ENCODE results near the gene TFDP1. TPM values are rescaled to one million over a fixed set of nuclear protein-coding genes. Genes with fewer than 3 reads are reported as not detected.

TFDP1 gene
- polyA plus RNA-seq, 3 donors, result 30.3 to 54.0 (median 37.6) TPM

- H3K9me3 Mint-ChIP-seq, result peaks cover 0 to 3% (median 0%) of the 10 kb centered on the region in 7 donors
- Histone ChIP-seq H2AFZ (ENCODE audit: insufficient read depth, low read depth, low read length, poor library complexity, severe bottlenecking) (peak overlapping the region; percentile 31), H3K4me3 (replicated peaks in 1 of 3; ENCODE audit: low read depth in 2 of 3, low read length in 3 of 3) (no peak overlapping the region), H3K9me3 (replicated peaks in 1 of 2; ENCODE audit: control insufficient read depth in 1 of 2, insufficient read depth in 1 of 2, low read length in 2 of 2) (no peaks in the 10 kb centered on the region), H3K27ac (ENCODE audit: low read depth in 1 of 2, low read length in 2 of 2) (peak overlapping the region in 1 of 2 donors; percentile 14), H3K4me2 (replicated peaks; ENCODE audit: extremely low read depth, low read length, poor library complexity, severe bottlenecking) (no peak overlapping the region), H3K9ac (ENCODE audit: insufficient read depth, low read length, poor library complexity, severe bottlenecking) (no peak overlapping the region), H3K79me2 (ENCODE audit: insufficient read depth, low read length) (no peaks in the 10 kb centered on the region), H3K4me1 (ENCODE audit: control insufficient read depth in 1 of 2, insufficient read depth in 2 of 2, low read length in 2 of 2) (peaks cover 29 to 30% of the 10 kb centered on the region in 2 donors), H3K27me3 (ENCODE audit: control insufficient read depth in 2 of 2, insufficient read depth in 2 of 2, low read length in 2 of 2) (no peaks in the 10 kb centered on the region), H4K20me1 (ENCODE audit: insufficient read depth, low read length) (no peaks in the 10 kb centered on the region), H3K36me3 (replicated peaks in 1 of 2; ENCODE audit: control insufficient read depth in 1 of 2, insufficient read depth in 2 of 2, low read length in 2 of 2) (peaks cover 2 to 18% of the 10 kb centered on the region in 2 donors)
- H3K27ac Mint-ChIP-seq, result peak overlapping the region in 5 of 7 donors; percentile 27 to 85 (median 68)
- no peak overlapping the region for H3K4me3 Mint-ChIP-seq
- H3K4me1 Mint-ChIP-seq, result peaks cover 42% of the 10 kb centered on the region
- 89% methylated on average over 6 of the region's 6 CpGs for WGBS (ENCODE audit: insufficient coverage)
- TF ChIP-seq, protein P1, sequence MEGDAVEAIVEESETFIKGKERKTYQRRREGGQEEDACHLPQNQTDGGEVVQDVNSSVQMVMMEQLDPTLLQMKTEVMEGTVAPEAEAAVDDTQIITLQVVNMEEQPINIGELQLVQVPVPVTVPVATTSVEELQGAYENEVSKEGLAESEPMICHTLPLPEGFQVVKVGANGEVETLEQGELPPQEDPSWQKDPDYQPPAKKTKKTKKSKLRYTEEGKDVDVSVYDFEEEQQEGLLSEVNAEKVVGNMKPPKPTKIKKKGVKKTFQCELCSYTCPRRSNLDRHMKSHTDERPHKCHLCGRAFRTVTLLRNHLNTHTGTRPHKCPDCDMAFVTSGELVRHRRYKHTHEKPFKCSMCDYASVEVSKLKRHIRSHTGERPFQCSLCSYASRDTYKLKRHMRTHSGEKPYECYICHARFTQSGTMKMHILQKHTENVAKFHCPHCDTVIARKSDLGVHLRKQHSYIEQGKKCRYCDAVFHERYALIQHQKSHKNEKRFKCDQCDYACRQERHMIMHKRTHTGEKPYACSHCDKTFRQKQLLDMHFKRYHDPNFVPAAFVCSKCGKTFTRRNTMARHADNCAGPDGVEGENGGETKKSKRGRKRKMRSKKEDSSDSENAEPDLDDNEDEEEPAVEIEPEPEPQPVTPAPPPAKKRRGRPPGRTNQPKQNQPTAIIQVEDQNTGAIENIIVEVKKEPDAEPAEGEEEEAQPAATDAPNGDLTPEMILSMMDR (IDR thresholded peaks at IDR 0.05), result no peak
- DNase-seq, result no peak
- H3K36me3 Mint-ChIP-seq, result peaks cover 12 to 20% of the 10 kb centered on the region in 2 donors
- H3K27me3 Mint-ChIP-seq (ENCODE audit: low read depth in 3 of 3), result peaks cover 0 to 6% (median 4%) of the 10 kb centered on the region in 3 donors
- intact Hi-C loops (cut with micrococcal nuclease), result no loop called here
Observed at GRCh38 chr13:113558461-113558860, 26.1 kb upstream of the TFDP1 start.

GRCh38 chr13:113559061-113559460, 25.5 kb upstream of the TFDP1 start:
- TF ChIP-seq, protein P1 (IDR thresholded peaks at IDR 0.05), result no peak
- peaks cover 0 to 12% of the 10 kb centered on the region in 2 donors for H3K36me3 ChIP-seq (replicated peaks in 1 of 2; ENCODE audit: control insufficient read depth in 1 of 2, insufficient read depth in 2 of 2, low read length in 2 of 2)
- Mint-ChIP-seq H3K36me3 (peaks cover 10 to 14% of the 10 kb centered on the region in 2 donors), H3K4me1 (peaks cover 37% of the 10 kb centered on the region), H3K27me3 (ENCODE audit: low read depth in 3 of 3) (peaks cover 0 to 10% (median 6%) of the 10 kb centered on the region in 3 donors), H3K4me3 (no peak overlapping the region), H3K27ac (peak overlapping the region in 4 of 7 donors; percentile 31 to 85 (median 72)), H3K9me3 (peaks cover 0 to 3% (median 0%) of the 10 kb centered on the region in 7 donors)
- H3K4me2 ChIP-seq (replicated peaks; ENCODE audit: extremely low read depth, low read length, poor library complexity, severe bottlenecking), result no peak overlapping the region
- peaks cover 25 to 26% of the 10 kb centered on the region in 2 donors for H3K4me1 ChIP-seq (ENCODE audit: control insufficient read depth in 1 of 2, insufficient read depth in 2 of 2, low read length in 2 of 2)
- DNase-seq, result no peak
- WGBS (ENCODE audit: insufficient coverage), result no CpG with 5 or more reads among the region's 7 CpGs
- H3K9ac ChIP-seq (ENCODE audit: insufficient read depth, low read length, poor library complexity, severe bottlenecking), result no peak overlapping the region
- peak overlapping the region in 1 of 2 donors; percentile 14 for H3K27ac ChIP-seq (ENCODE audit: low read depth in 1 of 2, low read length in 2 of 2)
- H2AFZ ChIP-seq (ENCODE audit: insufficient read depth, low read depth, low read length, poor library complexity, severe bottlenecking), result peak overlapping the region; percentile 31
- H3K4me3 ChIP-seq (replicated peaks in 1 of 3; ENCODE audit: low read depth in 2 of 3, low read length in 3 of 3), result no peak overlapping the region
- H4K20me1 ChIP-seq (ENCODE audit: insufficient read depth, low read length), result no peaks in the 10 kb centered on the region
- intact Hi-C loops (cut with micrococcal nuclease), result no loop called here
- H3K27me3 ChIP-seq (ENCODE audit: control insufficient read depth in 2 of 2, insufficient read depth in 2 of 2, low read length in 2 of 2), result no peaks in the 10 kb centered on the region
- H3K9me3 ChIP-seq (replicated peaks in 1 of 2; ENCODE audit: control insufficient read depth in 1 of 2, insufficient read depth in 1 of 2, low read length in 2 of 2), result no peaks in the 10 kb centered on the region
- H3K79me2 ChIP-seq (ENCODE audit: insufficient read depth, low read length), result no peaks in the 10 kb centered on the region

Measured in CD14-positive monocyte (primary cell).